Breast epithelium (tissue), 3 donors: ENCODE results near the gene WDR6.

ENCODE experiments used
- POLR2A ChIP-seq: fragments of 450-650 bp; IDR thresholded peaks from one replicate; pipeline ENCODE4 v1.6.1; 2016; ENCODE audit warnings: antibody characterized with exemption, mild to moderate bottlenecking, moderate library complexity
- POLR2AphosphoS5 ChIP-seq, 3 donors: sonication (generic); formaldehyde crosslinking; IDR thresholded peaks; one replicate each; pipeline ENCODE4 v1.6.1; 2017; ENCODE audit warnings: antibody characterized with exemption in 3 of 3
- TF ChIP-seq, protein P1 (sequence below), 3 donors: fragments of 450-650 bp; IDR thresholded peaks; one replicate each; pipeline ENCODE4 v1.5.1; 2016 to 2017; ENCODE audit warnings: antibody characterized with exemption in 3 of 3, mild to moderate bottlenecking in 3 of 3, moderate library complexity in 3 of 3

DNA sequence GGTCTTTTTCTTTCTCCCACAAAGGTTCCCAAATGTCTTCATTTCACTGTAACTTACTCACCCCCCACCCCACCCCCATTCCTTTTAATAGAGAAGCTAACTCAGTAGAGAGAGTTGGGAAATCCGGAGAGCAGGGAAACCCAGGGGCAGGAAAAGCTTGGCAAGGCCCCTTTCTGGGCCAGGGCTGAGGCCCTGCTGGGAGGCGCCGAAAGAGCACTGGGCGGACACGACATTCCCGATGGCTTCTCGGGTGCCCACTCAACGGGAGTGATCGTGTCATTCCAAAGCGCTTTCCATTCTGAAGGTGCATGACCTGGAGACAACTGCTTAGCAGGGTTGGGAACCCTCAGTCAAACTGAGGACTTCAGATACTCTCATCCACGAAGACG lies 12.7 kb downstream of the WDR6 start:
- TF ChIP-seq, protein P1, sequence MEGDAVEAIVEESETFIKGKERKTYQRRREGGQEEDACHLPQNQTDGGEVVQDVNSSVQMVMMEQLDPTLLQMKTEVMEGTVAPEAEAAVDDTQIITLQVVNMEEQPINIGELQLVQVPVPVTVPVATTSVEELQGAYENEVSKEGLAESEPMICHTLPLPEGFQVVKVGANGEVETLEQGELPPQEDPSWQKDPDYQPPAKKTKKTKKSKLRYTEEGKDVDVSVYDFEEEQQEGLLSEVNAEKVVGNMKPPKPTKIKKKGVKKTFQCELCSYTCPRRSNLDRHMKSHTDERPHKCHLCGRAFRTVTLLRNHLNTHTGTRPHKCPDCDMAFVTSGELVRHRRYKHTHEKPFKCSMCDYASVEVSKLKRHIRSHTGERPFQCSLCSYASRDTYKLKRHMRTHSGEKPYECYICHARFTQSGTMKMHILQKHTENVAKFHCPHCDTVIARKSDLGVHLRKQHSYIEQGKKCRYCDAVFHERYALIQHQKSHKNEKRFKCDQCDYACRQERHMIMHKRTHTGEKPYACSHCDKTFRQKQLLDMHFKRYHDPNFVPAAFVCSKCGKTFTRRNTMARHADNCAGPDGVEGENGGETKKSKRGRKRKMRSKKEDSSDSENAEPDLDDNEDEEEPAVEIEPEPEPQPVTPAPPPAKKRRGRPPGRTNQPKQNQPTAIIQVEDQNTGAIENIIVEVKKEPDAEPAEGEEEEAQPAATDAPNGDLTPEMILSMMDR (IDR thresholded peaks at IDR 0.05) = no peak
- no peak for TF ChIP-seq POLR2A
- no peak for TF ChIP-seq POLR2AphosphoS5 (IDR thresholded peaks at IDR 0.05)
